HUES48 (cell line): Measurements from ENCODE around the gene RIN1.

Experiments used
- H3K27ac ChIP-seq: one replicate; pipeline ENCODE4 v1.7.0; 2013; ENCODE audit warnings: low read depth, low read length, inconsistent platforms
- H3K27me3 ChIP-seq: 2 replicates; pipeline ENCODE4 v1.6.1; 2013; ENCODE audit warnings: mild to moderate bottlenecking, low read length; ENCODE audit not compliant: control insufficient read depth, insufficient read depth
- H3K36me3 ChIP-seq: 2 replicates; pipeline ENCODE4 v1.6.1; 2013; ENCODE audit warnings: low read length; ENCODE audit not compliant: control insufficient read depth, insufficient read depth
- H3K4me1 ChIP-seq: 2 replicates; pipeline ENCODE4 v1.6.1; 2013; ENCODE audit warnings: mild to moderate bottlenecking, low read length; ENCODE audit not compliant: control insufficient read depth, insufficient read depth
- H3K4me3 ChIP-seq: 2 replicates; pipeline ENCODE4 v1.5.1; 2013; ENCODE audit warnings: mild to moderate bottlenecking, low read depth, low read length
- H3K9ac ChIP-seq: 2 replicates; pipeline ENCODE4 v1.6.1; 2013; ENCODE audit warnings: mild to moderate bottlenecking, low read depth, low read length, moderate library complexity
- H3K9me3 ChIP-seq: 2 replicates; pipeline ENCODE4 v1.6.1; 2013; ENCODE audit warnings: low read length; ENCODE audit not compliant: control insufficient read depth, insufficient read depth

RIN1 gene

GRCh38 chr11:66299186-66299585, 37.0 kb downstream of the RIN1 start:
- Histone ChIP-seq H3K27me3 (no peaks in the 10 kb centered on the region), H3K36me3 (no peaks in the 10 kb centered on the region)

GRCh38 chr11:66297610-66298009, 38.6 kb downstream of the RIN1 start:
- Histone ChIP-seq H3K9ac (no peak overlapping the region), H3K27me3 (peaks cover 9% of the 10 kb centered on the region), H3K27ac (no peak overlapping the region), H3K4me1 (peaks cover 5% of the 10 kb centered on the region; the same call in 1 of the 2 replicates), H3K36me3 (no peaks in the 10 kb centered on the region), H3K9me3 (no peaks in the 10 kb centered on the region), H3K4me3 (no peak overlapping the region)

More at GRCh38 chr11:66299186-66299585, 37.0 kb downstream of the RIN1 start:
- no peak overlapping the region for H3K27ac ChIP-seq
- H3K4me1 ChIP-seq: peaks cover 5% of the 10 kb centered on the region; the same call in 1 of the 2 replicates
- H3K4me3 ChIP-seq: no peak overlapping the region
- no peaks in the 10 kb centered on the region for H3K9me3 ChIP-seq
- no peak overlapping the region for H3K9ac ChIP-seq

- H3K27ac ChIP-seq: no peak overlapping the region
These were observed 41.3 kb downstream of the RIN1 start for GRCh38 chr11:66294626-66295620.

GRCh38 chr11:66293777-66294625, 42.2 kb downstream of the RIN1 start:
- peaks cover 35% of the 10 kb centered on the region for H3K27me3 ChIP-seq
- H3K27ac ChIP-seq: no peak overlapping the region
- no peaks in the 10 kb centered on the region for H3K9me3 ChIP-seq
- no peak overlapping the region for H3K9ac ChIP-seq
- no peak overlapping the region for H3K4me3 ChIP-seq
- H3K36me3 ChIP-seq: no peaks in the 10 kb centered on the region
- H3K4me1 ChIP-seq: peaks cover 10% of the 10 kb centered on the region; the same call in 1 of the 2 replicates

More at GRCh38 chr11:66294626-66295620, 41.3 kb downstream of the RIN1 start:
- Histone ChIP-seq H3K27me3 (peaks cover 35% of the 10 kb centered on the region), H3K9ac (no peak overlapping the region), H3K4me3 (no peak overlapping the region), H3K9me3 (no peaks in the 10 kb centered on the region), H3K4me1 (peaks cover 8% of the 10 kb centered on the region; the same call in 1 of the 2 replicates), H3K36me3 (no peaks in the 10 kb centered on the region)

- Histone ChIP-seq H3K36me3 (no peaks in the 10 kb centered on the region), H3K27ac (no peak overlapping the region), H3K27me3 (peaks cover 35% of the 10 kb centered on the region), H3K9me3 (no peaks in the 10 kb centered on the region), H3K4me1 (peaks cover 10% of the 10 kb centered on the region; the same call in 1 of the 2 replicates), H3K4me3 (no peak overlapping the region), H3K9ac (no peak overlapping the region)
These were observed 42.9 kb downstream of the RIN1 start for GRCh38 chr11:66293352-66293751.

- Histone ChIP-seq H3K9ac (no peak overlapping the region), H3K27ac (no peak overlapping the region), H3K36me3 (no peaks in the 10 kb centered on the region), H3K27me3 (peaks cover 35% of the 10 kb centered on the region), H3K4me3 (peak overlapping the region; percentile 66; the same call in 1 of the 2 replicates), H3K4me1 (peaks cover 10% of the 10 kb centered on the region; the same call in 1 of the 2 replicates), H3K9me3 (no peaks in the 10 kb centered on the region)
These were observed 43.5 kb downstream of the RIN1 start for GRCh38 chr11:66292543-66293332.

GRCh38 chr11:66291706-66292542, 44.3 kb downstream of the RIN1 start, which contains the start of gene TMEM151A:
Gene TMEM151A (plus strand): TSS chr11:66291894. CDS start chr11:66292014, 120 bp downstream.
- Histone ChIP-seq H3K36me3 (no peaks in the 10 kb centered on the region), H3K9ac (peak within 1 kb of the TSS; percentile 17; the same call in 1 of the 2 replicates), H3K9me3 (no peaks in the 10 kb centered on the region), H3K27ac (no peak within 1 kb of the TSS), H3K27me3 (peaks cover 35% of the 10 kb centered on the region), H3K4me3 (peak within 1 kb of the TSS; percentile 66), H3K4me1 (peaks cover 5% of the 10 kb centered on the region; the same call in 1 of the 2 replicates)

- Histone ChIP-seq H3K36me3 (no peaks in the 10 kb centered on the region), H3K9me3 (no peaks in the 10 kb centered on the region), H3K27ac (no peak overlapping the region), H3K4me1 (peaks cover 5% of the 10 kb centered on the region; the same call in 1 of the 2 replicates), H3K9ac (no peak overlapping the region), H3K27me3 (peaks cover 35% of the 10 kb centered on the region), H3K4me3 (peak overlapping the region; percentile 66; the same call in 1 of the 2 replicates)
These were observed 44.9 kb downstream of the RIN1 start for GRCh38 chr11:66291303-66291705.

- H3K9me3 ChIP-seq: no peaks in the 10 kb centered on the region
- no peak overlapping the region for H3K4me3 ChIP-seq
- no peak overlapping the region for H3K27ac ChIP-seq
- H3K4me1 ChIP-seq: peaks cover 5% of the 10 kb centered on the region; the same call in 1 of the 2 replicates
- H3K9ac ChIP-seq: no peak overlapping the region
- peaks cover 35% of the 10 kb centered on the region for H3K27me3 ChIP-seq
- H3K36me3 ChIP-seq: peaks cover 3% of the 10 kb centered on the region
These were observed 46.0 kb downstream of the RIN1 start for GRCh38 chr11:66290330-66290621.
